Measurements from ENCODE around the gene TENT4B.

Gene TENT4B

DNA sequence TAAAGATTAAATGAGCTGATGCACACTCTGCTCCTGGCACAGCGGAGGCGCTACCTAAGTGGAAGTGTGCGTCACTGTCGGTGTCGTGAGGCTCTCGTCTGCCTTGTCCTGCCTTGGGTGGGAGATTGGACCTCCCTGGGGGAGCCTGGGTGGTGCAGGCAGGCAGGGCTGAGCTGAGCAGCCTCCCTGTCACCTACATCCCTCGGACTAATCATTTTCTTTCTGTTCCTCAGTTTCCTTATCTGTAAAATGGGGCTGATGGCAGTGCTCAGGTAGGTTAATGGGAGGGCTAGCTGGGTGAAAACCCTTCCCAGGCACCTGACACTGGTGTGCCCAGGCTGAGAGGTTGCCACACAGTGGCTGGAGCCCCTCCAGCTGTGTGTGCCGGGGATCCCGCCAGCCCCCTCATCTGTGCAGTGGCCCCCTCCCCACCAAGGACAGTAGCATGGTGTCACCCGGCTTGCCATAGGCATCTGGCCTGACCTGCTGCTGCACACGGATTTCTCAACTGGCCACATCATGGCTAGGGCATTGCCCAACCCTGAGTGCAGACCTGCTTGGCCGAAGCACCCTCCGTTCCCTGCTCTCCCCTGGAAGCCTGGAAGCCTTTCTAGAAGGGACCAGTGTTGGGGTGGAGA is 117.5 kb downstream of the TENT4B start:
- DNase-seq (ENCODE audit: low read depth in 2 of 2): no peak

DNA sequence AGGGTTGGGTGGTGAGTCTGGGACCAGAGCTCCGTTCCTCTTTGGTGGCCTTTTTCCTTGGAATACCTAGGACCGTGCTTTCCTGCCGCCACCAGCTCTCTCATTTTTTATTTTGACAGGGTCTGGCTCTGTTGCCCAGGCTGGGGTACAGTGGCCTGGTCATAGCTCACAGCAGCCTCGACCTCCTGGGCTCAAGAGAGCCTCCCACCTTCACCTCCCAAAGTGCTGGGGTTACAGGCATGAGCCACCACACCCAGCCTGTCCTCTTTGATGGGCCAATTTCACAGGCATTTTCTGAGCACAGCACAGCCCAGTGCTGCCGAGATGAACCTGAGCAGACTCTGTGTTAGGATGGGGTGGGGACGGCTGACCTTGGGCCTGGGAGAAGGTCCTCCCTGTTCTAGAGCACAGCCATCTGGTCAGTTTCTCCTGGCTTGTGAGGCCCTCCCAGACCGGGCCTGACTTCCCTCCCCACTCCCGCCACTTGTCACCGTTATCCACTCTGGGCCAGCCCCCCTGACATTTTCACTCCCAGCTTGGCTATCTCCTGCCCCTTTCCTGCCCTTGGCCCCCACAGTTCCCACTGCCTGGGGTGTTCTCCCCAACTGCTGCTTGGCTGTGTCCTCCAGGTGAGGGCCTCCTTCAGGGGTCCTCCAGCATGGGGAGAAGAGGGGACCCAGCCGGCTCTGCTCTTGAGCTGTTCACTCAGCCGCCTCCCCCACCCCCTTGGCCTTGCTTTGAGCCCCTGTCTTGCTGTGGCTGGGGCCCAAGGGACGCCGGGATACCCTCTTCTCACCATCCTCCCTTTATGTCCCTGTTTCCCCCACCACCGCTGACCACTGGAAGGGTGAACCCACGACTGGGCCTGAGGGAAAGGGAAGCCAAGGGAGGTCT is 118.3 kb downstream of the TENT4B start:
- no peak for DNase-seq (ENCODE audit: low read depth in 2 of 2)

DNA sequence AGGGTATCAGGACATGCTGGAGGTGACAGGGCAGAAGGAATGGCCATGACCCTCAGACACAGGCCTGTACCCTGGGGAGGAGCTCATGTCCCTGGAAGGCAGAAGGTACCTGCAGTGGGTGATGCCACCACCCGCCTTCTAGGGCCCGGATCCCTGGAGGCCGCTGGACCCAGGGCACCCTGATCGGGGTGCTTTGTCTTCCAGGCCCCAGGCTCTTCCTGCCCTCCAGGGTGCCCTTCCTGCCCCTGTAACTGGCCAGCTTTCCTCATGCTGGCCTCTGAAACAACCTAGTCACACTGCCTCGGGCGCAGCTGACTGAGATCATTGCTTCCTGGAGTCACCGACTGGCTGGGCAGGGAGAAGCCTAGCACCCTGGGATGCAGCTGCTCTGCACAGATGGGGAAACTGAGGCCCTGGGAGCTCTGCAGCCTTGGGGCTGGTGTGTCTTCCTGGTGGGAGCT is 119.0 kb downstream of the TENT4B start:
- no peak for DNase-seq (ENCODE audit: low read depth in 2 of 2)

DNA sequence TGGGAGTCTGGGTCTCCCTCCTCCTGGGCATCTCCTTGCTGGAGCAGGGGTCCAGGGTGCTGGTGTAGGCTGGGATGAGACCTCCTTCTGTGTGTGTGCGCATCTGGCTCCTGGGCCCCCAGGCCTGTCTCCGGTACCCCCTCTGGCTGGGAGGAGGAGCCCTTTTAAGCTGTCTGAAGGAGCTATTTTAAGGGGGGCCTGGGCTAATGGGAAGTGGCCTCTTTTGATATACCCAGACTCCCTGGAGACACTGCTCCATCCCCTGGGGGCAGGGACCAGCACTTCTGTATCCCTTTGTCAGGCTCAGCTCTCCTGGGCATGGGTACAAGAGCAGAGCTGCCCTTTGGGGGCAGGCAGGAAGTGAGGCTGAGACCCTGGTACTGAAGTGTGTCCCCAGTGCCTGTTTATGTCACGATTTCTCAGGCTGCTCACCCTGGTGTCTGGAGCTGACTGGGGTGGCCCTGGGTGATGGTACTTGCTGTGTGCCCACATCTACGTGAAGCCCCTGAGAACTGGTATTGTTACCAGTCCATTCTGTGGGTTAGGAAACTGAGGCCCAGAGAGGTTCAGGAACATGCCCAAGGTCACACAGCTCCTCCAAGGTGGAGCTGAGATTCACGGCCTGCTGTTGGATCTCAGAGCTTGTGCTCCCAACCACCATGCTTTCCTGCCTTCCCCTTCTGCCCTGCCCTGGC is 119.7 kb downstream of the TENT4B start:
- DNase-seq (ENCODE audit: low read depth in 2 of 2): no peak

DNA sequence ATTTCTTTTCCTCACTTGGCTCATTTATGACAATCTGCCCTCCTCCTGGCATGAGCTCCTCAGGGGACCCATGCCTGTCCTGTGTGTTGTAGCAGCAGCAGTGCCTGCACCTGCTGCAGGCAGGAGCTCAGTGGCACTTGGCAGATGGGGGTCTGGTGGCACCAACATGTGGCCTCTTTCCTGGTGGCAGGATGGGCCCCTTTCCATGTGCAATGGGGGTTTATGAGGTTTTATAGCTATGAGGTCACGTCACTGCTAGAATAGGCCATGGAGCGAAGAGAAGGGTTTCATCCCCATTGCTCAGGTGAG is 120.2 kb downstream of the TENT4B start:
- no peak for DNase-seq (ENCODE audit: low read depth in 2 of 2)

DNA sequence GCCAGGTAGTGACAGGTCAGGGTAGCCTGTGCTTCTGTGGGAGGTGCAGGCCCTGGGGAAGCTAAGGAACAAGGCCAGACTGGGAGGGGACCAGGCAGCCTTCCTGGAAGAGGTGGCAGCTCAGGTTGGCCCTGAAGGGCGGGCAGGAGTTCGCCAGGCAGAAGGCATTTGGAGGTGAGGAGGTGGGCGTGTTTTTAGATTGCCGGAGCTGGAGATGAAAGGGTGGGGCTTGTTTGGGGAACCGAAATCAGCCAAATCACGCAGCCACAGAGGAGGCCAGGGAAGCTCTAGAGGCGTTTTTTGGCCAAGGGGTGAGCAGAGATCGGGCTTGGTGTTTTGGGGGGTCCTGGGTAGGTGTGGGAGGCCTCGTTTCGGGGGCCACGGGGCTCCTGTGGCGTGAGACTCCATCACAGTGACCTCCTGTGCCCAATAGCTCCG is 120.8 kb downstream of the TENT4B start:
- no peak for DNase-seq (ENCODE audit: low read depth in 2 of 2)

DNA sequence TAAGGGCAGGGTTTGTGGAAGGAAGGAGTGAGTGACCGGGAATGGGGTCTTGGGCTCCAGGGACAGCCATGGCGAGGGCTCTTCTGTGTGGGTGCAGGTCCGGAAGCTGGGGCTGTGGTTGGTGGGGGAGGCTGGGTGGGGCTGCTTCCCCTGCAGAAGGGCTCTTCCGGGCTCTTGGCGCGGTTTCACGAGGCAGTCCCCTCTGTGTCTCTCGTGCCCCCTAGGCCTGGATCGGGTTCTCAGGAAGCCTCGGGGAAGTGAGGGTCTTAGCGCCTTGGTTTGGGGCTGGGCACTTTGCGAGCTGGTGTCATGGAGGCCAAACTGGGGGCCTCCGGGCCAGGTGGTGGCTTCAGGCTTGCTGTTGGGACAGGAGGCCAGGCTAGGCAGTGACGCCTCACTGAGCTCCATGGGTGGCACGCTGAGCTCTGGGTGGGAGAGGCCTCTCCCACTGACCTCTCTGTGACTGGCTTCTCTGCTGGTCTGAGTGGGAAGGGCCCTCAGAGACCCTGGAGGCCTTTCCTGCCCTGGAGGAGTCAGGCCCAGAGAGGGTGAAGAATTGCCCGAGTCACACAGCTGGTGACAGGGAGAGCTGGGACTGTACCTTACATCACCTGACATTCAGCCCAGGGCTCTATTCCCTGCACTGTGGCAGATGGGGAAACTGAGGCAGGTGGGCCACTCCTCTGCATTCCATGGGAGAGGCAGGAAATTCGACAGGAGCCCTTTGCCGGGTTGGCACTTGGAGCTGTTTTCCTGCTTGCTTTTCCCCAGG is 121.4 kb downstream of the TENT4B start:
- peak in 1 of 2 donors; percentile 33 for DNase-seq (ENCODE audit: low read depth in 2 of 2)

DNA sequence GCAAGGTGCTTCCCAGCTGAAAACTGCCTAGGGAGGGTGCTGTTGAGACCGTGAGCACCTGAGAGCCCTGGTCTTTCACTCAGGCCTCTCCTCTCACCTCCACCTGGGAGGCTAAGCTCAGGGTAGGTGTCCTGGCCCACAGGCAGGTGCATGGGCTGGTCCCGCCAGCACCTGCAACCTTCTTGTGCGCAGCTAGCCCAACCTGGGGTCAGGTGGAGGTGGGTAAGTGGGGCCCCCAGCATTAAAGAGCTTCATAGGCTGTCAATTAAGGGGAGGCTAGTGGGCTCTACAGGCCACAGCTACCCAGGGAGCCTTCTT is 122.0 kb downstream of the TENT4B start:
- no peak for DNase-seq (ENCODE audit: low read depth in 2 of 2)

DNA sequence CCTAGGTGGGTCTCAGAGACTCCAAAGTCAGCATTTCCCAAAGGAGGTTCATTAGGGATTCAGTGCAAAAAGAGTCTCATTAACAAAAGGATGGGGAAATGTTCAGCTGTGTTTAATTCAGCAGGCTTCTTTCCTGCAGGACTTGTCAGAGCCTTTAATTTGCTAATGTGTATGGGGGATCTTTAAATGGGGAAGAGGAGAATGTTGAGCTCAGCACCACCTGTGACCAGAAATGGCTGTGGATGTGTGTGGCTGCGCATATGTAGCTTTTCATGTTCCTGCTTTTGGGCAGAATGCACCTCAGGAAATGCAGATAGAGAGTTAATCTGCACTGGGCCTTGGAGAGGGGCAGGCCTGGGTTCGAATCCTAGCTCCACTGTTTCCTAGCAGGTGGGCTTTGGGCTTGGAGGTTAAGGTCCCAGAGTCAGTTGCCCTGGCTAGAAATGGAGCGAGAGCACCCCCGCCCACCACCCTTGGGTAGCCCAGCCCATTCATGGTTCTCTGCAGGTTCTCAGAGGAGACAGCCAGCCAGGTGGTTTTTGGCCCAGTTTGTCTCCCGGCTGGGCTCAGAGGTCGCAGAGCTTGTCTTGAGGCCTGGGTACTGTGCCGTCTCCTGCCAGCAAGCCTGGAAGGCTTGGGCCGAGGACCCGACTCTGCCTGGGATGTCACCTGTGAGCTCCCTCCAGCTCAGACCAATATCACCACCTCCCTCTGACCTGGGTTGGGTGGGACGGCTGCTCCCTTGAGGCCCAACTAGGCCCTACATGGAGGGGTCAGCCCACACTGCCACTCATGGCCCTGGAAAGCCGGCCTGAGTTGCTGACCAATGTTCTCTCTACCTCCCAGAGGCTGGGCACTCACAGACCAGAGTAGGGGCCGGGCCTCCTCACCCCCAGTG is 122.6 kb downstream of the TENT4B start:
- no peak for DNase-seq (ENCODE audit: low read depth in 2 of 2)

DNA sequence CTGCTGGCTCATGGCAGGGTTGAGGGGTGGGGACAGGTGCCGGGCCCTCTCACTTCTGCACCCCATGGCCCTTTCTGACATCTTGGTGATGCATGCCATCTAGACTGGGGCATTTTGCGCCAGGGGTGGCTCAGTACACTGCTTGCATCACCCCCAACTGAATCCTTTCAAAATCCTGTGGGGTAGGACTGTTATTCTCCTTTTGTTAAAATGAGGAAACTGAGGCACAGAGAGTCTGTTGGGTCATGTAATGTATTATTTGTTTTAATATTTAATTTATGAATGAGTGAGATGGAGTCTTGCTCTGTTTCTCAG is 123.2 kb downstream of the TENT4B start:
- DNase-seq (ENCODE audit: low read depth in 2 of 2): no peak

DNA sequence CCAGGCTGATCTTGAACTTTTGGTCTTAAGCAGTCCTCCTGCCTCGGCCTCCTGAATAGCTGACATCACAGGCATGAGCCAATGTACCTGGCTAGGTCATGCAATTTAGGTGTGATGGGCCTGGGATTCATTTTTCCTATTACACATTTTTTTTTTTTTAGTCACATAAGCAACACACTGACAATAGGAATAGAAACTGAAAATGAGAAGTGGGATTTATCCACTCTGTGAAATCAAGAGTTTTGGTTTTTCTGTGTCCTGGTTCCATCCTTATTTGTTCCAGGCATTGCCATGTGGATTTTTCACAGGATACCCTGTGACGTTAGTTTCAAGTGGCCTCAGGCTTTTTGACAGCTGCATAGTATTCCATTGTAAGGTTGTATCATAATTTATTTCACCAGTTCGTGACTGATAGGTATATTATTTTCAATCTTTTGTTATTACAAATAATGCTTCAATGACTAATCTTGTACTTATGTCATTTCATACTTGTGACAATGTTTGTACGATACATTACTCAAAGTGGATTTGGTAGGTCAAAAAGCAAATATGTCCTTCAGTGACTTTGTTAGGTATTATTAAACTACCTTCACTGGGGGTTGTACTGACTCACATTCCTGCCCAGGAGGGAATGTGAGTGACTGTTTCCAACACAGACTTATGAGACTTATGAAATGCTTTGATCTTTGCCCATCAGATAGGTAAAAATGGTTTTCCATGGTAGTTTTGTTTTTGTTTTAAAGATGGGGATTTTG is 123.9 kb downstream of the TENT4B start:
- no peak for DNase-seq (ENCODE audit: low read depth in 2 of 2)

DNA sequence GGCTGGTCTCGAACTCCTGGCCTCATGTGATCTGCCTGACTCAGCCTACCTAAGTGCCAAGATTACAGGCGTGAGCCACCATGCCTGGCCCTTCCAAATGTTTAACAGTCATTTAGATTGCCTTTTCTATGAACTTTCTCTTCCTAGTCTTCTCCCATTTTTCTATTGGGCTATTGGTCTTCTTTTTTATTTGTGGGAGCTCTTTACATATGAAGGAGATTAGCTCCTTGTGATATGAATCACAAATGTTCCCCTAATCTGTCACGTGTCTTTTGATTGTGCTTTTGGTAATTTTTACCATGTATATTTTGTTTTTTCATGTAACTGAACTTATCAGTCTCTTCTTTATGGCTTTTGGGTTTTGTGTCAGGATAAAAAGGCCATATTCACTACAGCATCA is 125.1 kb downstream of the TENT4B start:
- DNase-seq (ENCODE audit: low read depth in 2 of 2): no peak

DNA sequence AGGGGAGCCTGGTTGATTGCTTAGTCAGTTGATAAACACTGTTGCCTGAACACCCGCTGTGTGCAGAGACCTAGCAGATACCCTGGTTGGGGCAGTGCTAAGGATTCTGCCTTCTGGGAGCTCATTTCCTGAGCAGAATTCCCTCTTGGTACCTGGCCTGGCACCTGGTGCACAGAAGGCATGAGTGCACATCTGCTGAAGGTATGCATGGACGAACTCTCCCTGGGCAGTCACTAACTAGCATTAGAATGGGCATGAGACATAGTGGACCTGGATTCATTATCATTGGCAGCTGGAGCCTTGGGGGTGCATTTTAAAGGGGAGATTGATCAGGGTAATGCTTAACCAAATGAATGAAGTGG is 126.4 kb downstream of the TENT4B start:
- no peak for DNase-seq (ENCODE audit: low read depth in 2 of 2)

DNA sequence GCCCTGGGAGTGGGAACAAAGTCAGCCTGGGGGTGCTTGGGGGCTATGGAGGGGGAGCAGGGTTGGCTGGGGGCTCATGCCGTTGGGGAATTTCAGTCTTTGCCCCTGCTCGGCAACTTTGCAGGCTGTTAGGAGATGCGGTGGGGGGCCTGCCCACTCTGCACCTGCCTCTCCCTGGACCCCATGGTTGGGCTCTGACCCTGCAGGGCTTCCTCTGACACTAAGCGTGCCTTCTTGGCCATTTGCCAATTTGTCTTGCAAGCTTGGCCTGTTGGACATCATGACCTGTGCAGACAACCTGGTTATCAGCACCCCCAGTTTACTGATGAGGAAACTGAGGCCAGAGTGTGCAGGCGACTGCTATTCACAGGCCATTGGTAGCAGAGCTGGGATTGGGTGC is 127.8 kb downstream of the TENT4B start:
- no peak for DNase-seq (ENCODE audit: low read depth in 2 of 2)
